CD4-positive, CD25-positive, alpha-beta regulatory T cell (primary cell): ENCODE results near the gene F11. TPM values are rescaled to one million over a fixed set of nuclear protein-coding genes. Genes with fewer than 3 reads are reported as not detected.
"Not testable (repeated sequence)": the region's sequence is repeated elsewhere in the genome, so short reads cannot be mapped to it uniquely, and the experiment has no call there.

Experiments
- ATAC-seq, 2 donors: fragments of 150-1000 bp; cut with Tn5 transposase; one replicate each; pipeline ENCODE4 v1.10.0; 2021; ENCODE audit warnings: low read depth in 2 of 2, moderate number of reproducible peaks in 2 of 2, moderate library complexity in 1 of 2
- DNase-seq, 3 donors: peaks; one replicate each; pipeline versions ENCODE4 v3.0.0 to v3.0.0-alpha.2; 2012 to 2022; ENCODE audit warnings: mixed read lengths in 1 of 3
- H3K27ac ChIP-seq: one replicate; pipeline ENCODE4 v1.7.0; 2013; ENCODE audit warnings: mild to moderate bottlenecking, low read length; ENCODE audit not compliant: insufficient read depth, poor library complexity, severe bottlenecking
- H3K27me3 ChIP-seq: one replicate; pipeline ENCODE4 v1.7.0; 2013; ENCODE audit warnings: low read length; ENCODE audit not compliant: control insufficient read depth, insufficient read depth
- H3K36me3 ChIP-seq: one replicate; pipeline ENCODE4 v1.7.0; 2013; ENCODE audit warnings: mild to moderate bottlenecking, low read length, moderate library complexity; ENCODE audit not compliant: control insufficient read depth, insufficient read depth
- H3K4me1 ChIP-seq: 2 replicates; pipeline ENCODE4 v1.7.0; 2013; ENCODE audit warnings: mild to moderate bottlenecking, low read length; ENCODE audit not compliant: insufficient read depth, control insufficient read depth, poor library complexity, severe bottlenecking
- H3K4me3 ChIP-seq: one replicate; pipeline ENCODE4 v1.7.0; 2013; ENCODE audit warnings: low read depth, mild to moderate bottlenecking, low read length, moderate library complexity
- H3K9me3 ChIP-seq, 2 experiments: 1 replicate in 1 of 2; 2 replicates in 1 of 2; pipeline ENCODE4 v1.7.0; 2013; ENCODE audit warnings: low read length in 2 of 2, mild to moderate bottlenecking in 1 of 2, moderate library complexity in 1 of 2; ENCODE audit not compliant: control insufficient read depth in 2 of 2
- H3K27ac Mint-ChIP-seq, 3 donors: one replicate each; pipeline ENCODE4 v1.8.0; 2020 to 2022; ENCODE audit warnings: mild to moderate bottlenecking in 3 of 3, mixed read lengths in 3 of 3, moderate library complexity in 2 of 3
- H3K27me3 Mint-ChIP-seq: one replicate; pipeline ENCODE4 v1.8.0; 2022; ENCODE audit warnings: mild to moderate bottlenecking, mixed read lengths
- H3K36me3 Mint-ChIP-seq: one replicate; pipeline ENCODE4 v1.8.0; 2020; ENCODE audit warnings: mixed read lengths
- H3K4me1 Mint-ChIP-seq, 4 donors: one replicate each; pipeline ENCODE4 v1.8.0; 2020 to 2022; ENCODE audit warnings: mixed read lengths in 4 of 4, mild to moderate bottlenecking in 1 of 4
- H3K4me3 Mint-ChIP-seq, 4 donors: one replicate each; pipeline ENCODE4 v1.8.0; 2020 to 2022; ENCODE audit warnings: mild to moderate bottlenecking in 4 of 4, mixed read lengths in 4 of 4, moderate library complexity in 3 of 4
- H3K9me3 Mint-ChIP-seq, 7 donors: one replicate each; pipeline ENCODE4 v1.8.0; 2020 to 2022; ENCODE audit warnings: mixed read lengths in 7 of 7, mild to moderate bottlenecking in 3 of 7, moderate library complexity in 2 of 7
- polyA plus RNA-seq, 4 donors: library from polyadenylated mRNA; unstranded; fragments of 300-500 nt; fragmentation: Illumina TruSeq; gene quantifications; one replicate each; pipeline ENCODE4 v1.2.3, GENCODE V29; 2021
- total RNA-seq: library from RNA; stranded (reverse); gene quantifications from one replicate; pipeline ENCODE4 v1.2.3, GENCODE V29; 2022

F11 gene
- total and polyA plus RNA-seq, 5 donors from 2014 or later = not detected

DNA sequence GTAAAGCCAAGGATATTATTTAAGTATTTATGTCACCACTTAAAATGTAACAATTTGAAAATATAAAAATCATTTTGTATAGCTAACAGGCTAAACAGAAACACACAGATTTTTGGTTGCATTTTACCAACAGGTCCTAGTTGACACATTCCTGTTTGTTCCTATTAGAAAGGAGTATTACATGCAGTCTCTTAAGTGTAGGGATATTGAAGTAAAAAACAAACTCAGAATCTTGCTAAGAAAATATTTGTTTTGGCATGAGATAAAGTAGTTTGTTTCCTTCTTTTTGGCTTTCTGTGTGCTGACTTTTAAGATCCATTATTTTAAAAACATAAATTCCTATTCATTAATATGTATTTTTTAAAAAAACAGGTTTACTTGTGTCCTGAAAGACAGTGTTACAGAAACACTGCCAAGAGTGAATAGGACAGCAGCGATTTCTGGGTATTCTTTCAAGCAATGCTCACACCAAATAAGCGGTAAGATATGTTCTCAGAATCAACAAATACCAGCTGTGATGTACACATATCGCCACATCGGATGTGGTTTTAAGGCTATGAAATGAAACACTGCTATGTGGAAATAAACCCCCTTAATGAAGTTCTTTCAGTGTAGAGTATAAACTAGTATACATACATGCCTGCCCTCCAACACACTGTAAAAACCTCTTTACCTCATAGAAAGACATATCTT, 6.9 kb downstream of the F11 start:
- H3K4me3 Mint-ChIP-seq = no peak overlapping the region
- H3K27me3 ChIP-seq = peaks cover 3% of the 10 kb centered on the region

DNA sequence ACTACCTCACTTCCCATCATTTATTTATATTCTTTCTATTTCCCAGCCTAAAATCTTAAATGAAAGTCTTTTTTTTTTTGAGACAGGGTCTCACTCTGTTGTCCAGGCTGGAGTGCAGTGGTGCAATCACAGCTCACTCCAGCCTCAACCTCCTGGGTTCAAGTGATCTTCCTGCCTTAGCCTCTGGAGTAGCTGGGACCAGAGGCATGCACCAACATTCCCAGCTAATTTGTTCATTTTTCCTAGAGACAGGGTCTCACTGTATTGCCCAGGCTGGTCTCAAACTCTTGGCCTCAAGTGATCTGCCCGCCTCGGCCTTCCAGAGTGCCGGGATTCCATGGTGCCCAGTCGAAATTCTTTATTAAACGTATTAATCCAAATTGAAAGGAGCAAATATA, 7.4 kb downstream of the F11 start:
- not testable (repeated sequence) for H3K9me3 ChIP-seq, ATAC-seq, H3K36me3 ChIP-seq, H3K4me1 ChIP-seq, H3K9me3 Mint-ChIP-seq, H3K4me1 Mint-ChIP-seq, H3K36me3 Mint-ChIP-seq, H3K27me3 ChIP-seq, H3K4me3 Mint-ChIP-seq, DNase-seq, H3K27ac Mint-ChIP-seq, H3K27ac ChIP-seq, H3K27me3 Mint-ChIP-seq, H3K4me3 ChIP-seq

More for the DNA sequence above, 6.9 kb downstream of the F11 start:
- ATAC-seq (no peak), DNase-seq (no peak)
- H3K36me3 ChIP-seq = no peaks in the 10 kb centered on the region
- Mint-ChIP-seq H3K4me1 (no peaks in the 10 kb centered on the region), H3K27ac (no peak overlapping the region), H3K9me3 (no peaks in the 10 kb centered on the region), H3K27me3 (peaks cover 2% of the 10 kb centered on the region), H3K36me3 (no peaks in the 10 kb centered on the region)
- no peaks in the 10 kb centered on the region for H3K9me3 ChIP-seq
- no peak overlapping the region for H3K27ac ChIP-seq
- no peaks in the 10 kb centered on the region for H3K4me1 ChIP-seq
- no peak overlapping the region for H3K4me3 ChIP-seq

DNA sequence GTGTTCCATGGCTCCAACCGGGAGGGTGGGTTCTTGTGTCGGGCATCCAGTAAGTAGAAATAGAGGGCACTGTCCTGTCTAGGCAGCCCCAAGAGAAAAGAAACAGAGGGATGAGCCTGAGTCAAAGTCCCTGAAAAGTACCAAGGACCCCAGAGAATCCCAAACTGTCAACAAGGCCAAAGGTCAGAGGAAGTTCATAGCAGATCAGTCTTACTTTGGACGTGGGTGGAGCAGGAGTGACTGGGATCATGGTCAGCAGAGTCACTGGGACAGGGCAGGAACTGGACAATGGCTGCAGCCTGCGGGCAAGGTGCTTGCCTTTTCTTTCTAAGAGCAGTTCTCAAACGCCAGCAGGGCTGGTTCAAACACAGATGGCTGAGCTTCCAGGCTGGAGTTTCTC, 17.3 kb downstream of the F11 start:
- peaks cover 5% of the 10 kb centered on the region for H3K27me3 Mint-ChIP-seq
- H3K4me3 Mint-ChIP-seq = no peak overlapping the region
- H3K9me3 Mint-ChIP-seq = no peaks in the 10 kb centered on the region
- DNase-seq (no peak), ATAC-seq (no peak)
- Histone ChIP-seq H3K27me3 (no peaks in the 10 kb centered on the region), H3K36me3 (no peaks in the 10 kb centered on the region), H3K27ac (no peak overlapping the region), H3K4me1 (no peaks in the 10 kb centered on the region), H3K4me3 (no peak overlapping the region), H3K9me3 (no peaks in the 10 kb centered on the region)
- no peak overlapping the region for H3K27ac Mint-ChIP-seq
- no peaks in the 10 kb centered on the region for H3K4me1 Mint-ChIP-seq
- no peaks in the 10 kb centered on the region for H3K36me3 Mint-ChIP-seq

DNA sequence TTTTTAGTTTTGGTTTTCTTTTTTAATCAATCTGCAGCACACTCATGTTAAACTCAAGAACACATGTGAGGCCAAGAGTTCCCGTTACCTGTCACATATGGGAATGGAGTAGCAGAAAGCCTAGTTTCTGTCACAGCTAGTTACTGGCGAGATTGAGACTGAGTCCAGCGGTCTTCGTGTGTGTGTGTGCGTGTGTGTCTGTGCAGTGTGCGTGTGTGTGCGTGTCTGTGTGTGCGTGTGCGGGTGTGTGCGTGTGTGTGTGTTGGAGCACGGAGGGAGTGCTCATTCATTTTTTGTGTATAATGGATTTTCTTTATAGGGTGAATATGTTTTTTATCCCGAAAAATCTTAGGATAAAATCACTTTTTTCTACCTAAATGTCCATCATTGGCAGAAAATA, 19.2 kb downstream of the F11 start:
- Histone ChIP-seq H3K4me1 (no peaks in the 10 kb centered on the region), H3K36me3 (no peaks in the 10 kb centered on the region), H3K27ac (no peak overlapping the region), H3K9me3 (no peaks in the 10 kb centered on the region), H3K27me3 (no peaks in the 10 kb centered on the region), H3K4me3 (no peak overlapping the region)
- no peaks in the 10 kb centered on the region for H3K9me3 Mint-ChIP-seq
- H3K36me3 Mint-ChIP-seq = no peaks in the 10 kb centered on the region
- peaks cover under 1% of the 10 kb centered on the region for H3K27me3 Mint-ChIP-seq
- H3K4me3 Mint-ChIP-seq = no peak overlapping the region
- H3K4me1 Mint-ChIP-seq = no peaks in the 10 kb centered on the region
- no peak for DNase-seq
- no peak for ATAC-seq
- no peak overlapping the region for H3K27ac Mint-ChIP-seq

DNA sequence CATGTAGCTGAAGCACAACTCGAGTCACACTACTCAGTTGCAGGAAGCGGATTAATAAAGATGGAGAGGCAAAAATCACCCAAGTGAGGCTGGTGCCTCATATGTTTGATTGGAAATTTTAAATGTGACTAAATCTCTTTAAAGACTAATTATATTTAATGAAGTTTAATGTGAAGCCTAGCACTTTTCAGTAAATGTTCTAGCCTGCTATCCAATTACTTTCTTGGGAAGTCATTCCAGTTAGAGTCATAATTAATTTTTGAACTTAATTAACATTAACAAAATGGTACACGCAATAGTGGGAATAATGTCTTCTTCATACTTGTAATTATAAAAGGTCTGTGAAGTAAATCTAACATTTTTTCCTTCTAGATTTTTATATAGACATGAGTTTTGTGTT, 20.6 kb downstream of the F11 start:
- Mint-ChIP-seq H3K9me3 (no peaks in the 10 kb centered on the region), H3K27ac (no peak overlapping the region), H3K4me3 (no peak overlapping the region), H3K36me3 (no peaks in the 10 kb centered on the region), H3K27me3 (no peaks in the 10 kb centered on the region), H3K4me1 (no peaks in the 10 kb centered on the region)
- ATAC-seq = no peak
- Histone ChIP-seq H3K27ac (no peak overlapping the region), H3K4me1 (no peaks in the 10 kb centered on the region), H3K9me3 (no peaks in the 10 kb centered on the region), H3K36me3 (no peaks in the 10 kb centered on the region), H3K27me3 (no peaks in the 10 kb centered on the region), H3K4me3 (no peak overlapping the region)
- DNase-seq = no peak

DNA sequence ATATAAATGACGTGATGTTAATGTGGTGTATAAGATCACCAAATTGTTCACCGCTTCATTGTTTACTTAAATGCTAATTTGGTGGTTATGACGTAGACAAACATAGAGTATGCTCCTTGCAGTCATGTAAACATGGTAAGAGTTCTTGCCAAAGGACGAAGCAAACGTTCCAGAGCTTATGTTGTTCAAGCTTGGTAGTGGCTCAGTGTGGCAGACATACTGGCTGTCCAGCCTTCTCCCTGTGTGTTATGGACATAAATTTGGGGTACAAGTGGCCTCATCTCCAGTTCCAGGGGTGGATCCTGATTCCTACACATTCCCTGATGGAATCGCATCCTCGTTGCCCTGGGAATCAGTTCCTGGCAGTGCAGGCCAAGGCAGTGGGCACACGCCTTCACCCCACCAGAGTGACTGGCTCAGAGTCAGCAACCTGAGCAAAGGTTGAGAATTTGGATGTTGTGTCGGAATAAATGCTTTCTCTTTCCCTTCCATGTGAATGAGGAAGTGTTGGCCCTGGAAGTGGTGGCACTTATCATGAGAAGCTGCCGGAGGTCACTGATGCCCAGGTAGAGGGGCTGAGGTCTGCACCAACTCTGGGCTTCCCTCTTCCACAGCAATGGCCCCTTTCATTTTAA, 25.4 kb downstream of the F11 start:
- Mint-ChIP-seq H3K4me1 (no peaks in the 10 kb centered on the region), H3K36me3 (no peaks in the 10 kb centered on the region), H3K27ac (no peak overlapping the region), H3K27me3 (peaks cover 9% of the 10 kb centered on the region), H3K9me3 (peaks cover 0 to 3% (median 0%) of the 10 kb centered on the region in 7 donors), H3K4me3 (no peak overlapping the region)
- H3K27me3 ChIP-seq = no peaks in the 10 kb centered on the region
- no peaks in the 10 kb centered on the region for H3K4me1 ChIP-seq
- ATAC-seq = no peak
- no peaks in the 10 kb centered on the region for H3K9me3 ChIP-seq
- H3K4me3 ChIP-seq = no peak overlapping the region
- H3K36me3 ChIP-seq = no peaks in the 10 kb centered on the region
- H3K27ac ChIP-seq = no peak overlapping the region
- no peak for DNase-seq

DNA sequence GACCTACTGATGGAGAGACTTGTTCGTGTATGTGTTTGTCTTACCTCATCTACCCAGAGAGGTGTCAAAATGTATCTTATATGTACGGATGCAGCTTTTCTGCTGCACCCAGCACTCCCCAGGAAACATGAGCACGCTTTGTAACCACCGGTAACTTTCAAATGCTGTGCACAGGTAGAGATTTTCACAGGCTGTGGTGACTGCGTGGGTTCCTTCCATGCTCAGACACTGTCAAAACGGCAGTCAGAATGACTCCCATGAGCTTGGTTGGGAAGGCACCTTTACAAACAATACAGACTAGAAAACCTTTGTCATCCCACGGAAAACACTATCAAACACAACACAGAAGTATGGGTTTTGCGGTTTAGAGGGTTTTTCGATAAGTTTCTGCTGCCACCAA, 28.2 kb downstream of the F11 start:
- no peaks in the 10 kb centered on the region for H3K36me3 ChIP-seq
- H3K4me3 Mint-ChIP-seq = no peak overlapping the region
- H3K4me1 Mint-ChIP-seq = peaks cover 0 to 4% (median 3%) of the 10 kb centered on the region in 4 donors
- H3K27ac ChIP-seq = no peak overlapping the region
- peaks cover 0 to 3% (median 0%) of the 10 kb centered on the region in 7 donors for H3K9me3 Mint-ChIP-seq
- peaks cover 3% of the 10 kb centered on the region for H3K27me3 ChIP-seq
- H3K4me1 ChIP-seq = no peaks in the 10 kb centered on the region
- ATAC-seq = no peak
- DNase-seq = no peak
- no peak overlapping the region for H3K4me3 ChIP-seq
- peaks cover 21% of the 10 kb centered on the region for H3K27me3 Mint-ChIP-seq
- no peaks in the 10 kb centered on the region for H3K9me3 ChIP-seq
- no peaks in the 10 kb centered on the region for H3K36me3 Mint-ChIP-seq
- H3K27ac Mint-ChIP-seq = no peak overlapping the region

DNA sequence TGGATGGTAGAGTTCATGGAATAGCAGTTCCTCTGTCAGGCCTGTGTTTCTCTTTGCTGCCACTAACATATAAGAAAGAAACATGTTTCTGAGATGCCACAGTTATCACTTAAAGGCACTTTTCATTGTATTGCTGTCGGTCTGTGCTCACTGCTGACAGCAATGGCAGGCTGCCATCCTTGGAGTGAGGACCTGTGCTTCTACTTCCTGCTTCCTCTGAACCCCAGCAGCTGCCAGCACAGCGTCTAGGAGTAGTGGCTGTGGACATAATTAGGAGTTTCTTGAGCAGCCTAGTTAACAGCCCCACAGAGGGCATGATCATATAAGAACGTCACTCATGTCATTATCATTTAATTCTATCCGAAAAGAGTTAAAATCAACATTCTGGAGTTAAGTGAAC, 30.5 kb downstream of the F11 start:
- H3K27me3 ChIP-seq = peaks cover 3% of the 10 kb centered on the region
- ATAC-seq (no peak), DNase-seq (no peak)
- H3K27ac ChIP-seq = no peak overlapping the region
- Mint-ChIP-seq H3K4me3 (no peak overlapping the region), H3K4me1 (peaks cover 0 to 4% (median 3%) of the 10 kb centered on the region in 4 donors), H3K9me3 (peaks cover 0 to 3% (median 0%) of the 10 kb centered on the region in 7 donors), H3K27ac (no peak overlapping the region), H3K36me3 (no peaks in the 10 kb centered on the region), H3K27me3 (peaks cover 27% of the 10 kb centered on the region)
- H3K36me3 ChIP-seq = no peaks in the 10 kb centered on the region
- H3K4me1 ChIP-seq = no peaks in the 10 kb centered on the region
- no peaks in the 10 kb centered on the region for H3K9me3 ChIP-seq
- no peak overlapping the region for H3K4me3 ChIP-seq
